HepG2 (cell line): ENCODE data around the gene NEDD4L. TPM values are rescaled to one million over a fixed set of nuclear protein-coding genes. Genes with fewer than 3 reads are reported as not detected.

Experiments
- CBFB ChIP-seq: sonication (generic); formaldehyde crosslinking; IDR thresholded peaks from 2 replicates; pipeline ENCODE4 v1.4.0; 2020; ENCODE audit warnings: missing genetic modification reagents
- CC2D1A ChIP-seq: sonication (generic); formaldehyde crosslinking; IDR thresholded peaks from 2 replicates; pipeline ENCODE4 v1.8.1; 2023; ENCODE audit warnings: mild to moderate bottlenecking, missing genetic modification reagents
- CREB1 ChIP-seq, 2 experiments: fragments of 450-650 bp in 1 of 2; IDR thresholded peaks; 2 replicates each; pipeline ENCODE4 v1.6.1; 2016 to 2017; ENCODE audit warnings: control low read depth in 1 of 2, mild to moderate bottlenecking in 1 of 2, missing compliant biosample characterization in 1 of 2, missing genetic modification characterization in 1 of 2
- ELF4 ChIP-seq: sonication (generic); formaldehyde crosslinking; IDR thresholded peaks from 2 replicates; pipeline ENCODE4 v1.5.0; 2020; ENCODE audit warnings: missing genetic modification reagents, mild to moderate bottlenecking, moderate library complexity, borderline replicate concordance
- HDAC2 ChIP-seq: sonication (generic); formaldehyde crosslinking; IDR thresholded peaks from 2 replicates; pipeline ENCODE4 v1.4.0; 2020; ENCODE audit warnings: missing genetic modification reagents
- HOXA3 ChIP-seq: sonication (generic); formaldehyde crosslinking; IDR thresholded peaks from 2 replicates; pipeline ENCODE4 v1.5.0; 2020; ENCODE audit warnings: missing genetic modification reagents
- HOXA5 ChIP-seq: sonication (generic); formaldehyde crosslinking; IDR thresholded peaks from 2 replicates; pipeline ENCODE4 v1.4.0; 2020; ENCODE audit warnings: missing genetic modification reagents
- ISL2 ChIP-seq: sonication (generic); formaldehyde crosslinking; IDR thresholded peaks from 2 replicates; pipeline ENCODE4 v1.5.0; 2020; ENCODE audit warnings: missing genetic modification reagents
- MIXL1 ChIP-seq: IDR thresholded peaks from 2 replicates; pipeline ENCODE4 v1.6.1; 2016
- NFE2 ChIP-seq: sonication (generic); formaldehyde crosslinking; IDR thresholded peaks from 2 replicates; pipeline ENCODE4 v1.4.0; 2020; ENCODE audit warnings: missing genetic modification reagents
- NPAS2 ChIP-seq: sonication (generic); formaldehyde crosslinking; IDR thresholded peaks from 2 replicates; pipeline ENCODE4 v1.8.0; 2022; ENCODE audit warnings: mild to moderate bottlenecking, missing genetic modification reagents, borderline replicate concordance
- PHF20 ChIP-seq: sonication (generic); formaldehyde crosslinking; IDR thresholded peaks from 2 replicates; pipeline ENCODE4 v1.5.0; 2020; ENCODE audit warnings: mild to moderate bottlenecking, missing genetic modification reagents
- POLR2G ChIP-seq: fragments of 200-400 bp; formaldehyde crosslinking; IDR thresholded peaks from 2 replicates; pipeline ENCODE4 v1.6.1; 2018; ENCODE audit warnings: mild to moderate bottlenecking, low read depth, low read length, moderate library complexity
- SSRP1 ChIP-seq: IDR thresholded peaks from 2 replicates; pipeline ENCODE4 v1.6.1; 2016; ENCODE audit warnings: control low read depth
- ZNF256 ChIP-seq: sonication (generic); formaldehyde crosslinking; conservative IDR thresholded peaks from 2 replicates; pipeline ENCODE4 v1.4.0; 2020; ENCODE audit warnings: missing genetic modification reagents
- ZNF543 ChIP-seq: sonication (generic); formaldehyde crosslinking; IDR thresholded peaks from 2 replicates; pipeline ENCODE4 v1.4.0; 2020; ENCODE audit warnings: mild to moderate bottlenecking, missing genetic modification reagents
- ZNF552 ChIP-seq: sonication (generic); formaldehyde crosslinking; IDR thresholded peaks from 2 replicates; pipeline ENCODE4 v1.9.0; 2022; ENCODE audit warnings: missing genetic modification reagents, mild to moderate bottlenecking, borderline replicate concordance
- ZNF7 ChIP-seq: IDR thresholded peaks from 2 replicates; pipeline ENCODE4 v1.6.1; 2016; ENCODE audit warnings: missing biosample characterization, missing genetic modification reagents
- polyA plus RNA-seq, 8 experiments: library from polyadenylated mRNA; depleted of rRNA in 3 of 8; stranded (reverse) in 7 of 8; unstranded in 1 of 8; fragments of >200 nt; fragmentation: Illumina TruSeq in 4 of 8; extraction: Trizol in 4 of 8; gene quantifications; 2 replicates each; pipeline versions ENCODE4 v1.2.1 to v1.2.3, GENCODE V29; 2011 to 2016; ENCODE audit warnings: low read depth in 4 of 8, missing spikeins in 1 of 8, mixed read lengths in 1 of 8; ENCODE audit not compliant: insufficient read depth in 1 of 8
- total RNA-seq, 5 experiments: library from RNA; depleted of rRNA; stranded (reverse); fragments of >200 nt; fragmentation: Illumina TruSeq; extraction: Trizol; gene quantifications; 2 replicates each; pipeline ENCODE4 v1.2.3, GENCODE V29; 2016; ENCODE audit warnings: low read depth in 1 of 5
- TF ChIP-seq, protein P1 (sequence below): sonication (generic); formaldehyde crosslinking; IDR thresholded peaks from 2 replicates; pipeline ENCODE4 v1.4.0; 2020; ENCODE audit warnings: mild to moderate bottlenecking, missing genetic modification reagents
- TF ChIP-seq, protein P2 (sequence below): sonication (generic); formaldehyde crosslinking; IDR thresholded peaks from 2 replicates; pipeline ENCODE4 v1.4.0; 2020; ENCODE audit warnings: missing genetic modification reagents
- TF ChIP-seq, protein P3 (sequence below): IDR thresholded peaks from 2 replicates; pipeline ENCODE4 v1.6.1; 2016; ENCODE audit warnings: missing compliant biosample characterization, missing genetic modification reagents, borderline replicate concordance

NEDD4L gene
- total and polyA plus RNA-seq, 2 of the 13 experiments (the other 11 are each of a cell fraction or from before 2014, with no cell fraction given): 168 to 390 TPM

DNA sequence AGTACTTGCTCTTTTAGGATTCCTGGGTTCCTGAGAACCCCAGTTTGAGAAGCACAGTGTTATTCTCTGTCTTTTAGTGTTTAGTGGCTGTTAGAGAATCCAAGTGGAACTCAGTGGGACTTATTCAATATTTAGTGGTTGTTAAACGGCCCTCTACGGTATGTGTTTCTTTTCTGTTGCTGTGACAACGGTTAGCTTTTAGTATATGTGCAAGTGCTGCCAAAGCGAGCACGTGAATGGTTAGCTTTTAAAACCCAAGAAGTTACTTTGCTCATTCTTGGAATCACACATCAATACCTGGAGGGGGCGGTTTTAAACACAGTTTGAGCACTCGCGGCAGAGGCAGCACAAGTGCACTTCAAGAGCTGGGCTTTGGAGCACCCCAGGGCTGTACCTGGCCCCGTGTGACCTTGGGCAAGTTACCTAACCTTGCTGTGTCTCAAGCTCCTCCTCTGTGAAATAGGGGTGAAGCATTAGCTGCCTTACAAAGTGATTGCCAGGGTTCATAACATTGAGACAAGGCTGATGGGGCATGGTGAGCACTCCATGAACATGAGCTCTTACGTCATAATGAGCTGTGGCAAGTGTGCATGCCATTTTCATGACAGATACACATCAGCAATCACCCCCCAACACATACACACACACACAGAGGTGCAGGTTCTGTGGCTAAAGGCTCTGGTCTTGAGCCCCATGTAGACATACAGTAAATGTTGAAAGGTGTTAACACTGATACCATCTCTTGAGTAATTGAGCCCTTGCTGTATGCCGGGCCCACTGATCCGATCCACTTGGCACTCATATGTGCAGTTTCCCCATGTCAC, 350.8 kb downstream of the NEDD4L start (continued):
- TF ChIP-seq, protein P1, sequence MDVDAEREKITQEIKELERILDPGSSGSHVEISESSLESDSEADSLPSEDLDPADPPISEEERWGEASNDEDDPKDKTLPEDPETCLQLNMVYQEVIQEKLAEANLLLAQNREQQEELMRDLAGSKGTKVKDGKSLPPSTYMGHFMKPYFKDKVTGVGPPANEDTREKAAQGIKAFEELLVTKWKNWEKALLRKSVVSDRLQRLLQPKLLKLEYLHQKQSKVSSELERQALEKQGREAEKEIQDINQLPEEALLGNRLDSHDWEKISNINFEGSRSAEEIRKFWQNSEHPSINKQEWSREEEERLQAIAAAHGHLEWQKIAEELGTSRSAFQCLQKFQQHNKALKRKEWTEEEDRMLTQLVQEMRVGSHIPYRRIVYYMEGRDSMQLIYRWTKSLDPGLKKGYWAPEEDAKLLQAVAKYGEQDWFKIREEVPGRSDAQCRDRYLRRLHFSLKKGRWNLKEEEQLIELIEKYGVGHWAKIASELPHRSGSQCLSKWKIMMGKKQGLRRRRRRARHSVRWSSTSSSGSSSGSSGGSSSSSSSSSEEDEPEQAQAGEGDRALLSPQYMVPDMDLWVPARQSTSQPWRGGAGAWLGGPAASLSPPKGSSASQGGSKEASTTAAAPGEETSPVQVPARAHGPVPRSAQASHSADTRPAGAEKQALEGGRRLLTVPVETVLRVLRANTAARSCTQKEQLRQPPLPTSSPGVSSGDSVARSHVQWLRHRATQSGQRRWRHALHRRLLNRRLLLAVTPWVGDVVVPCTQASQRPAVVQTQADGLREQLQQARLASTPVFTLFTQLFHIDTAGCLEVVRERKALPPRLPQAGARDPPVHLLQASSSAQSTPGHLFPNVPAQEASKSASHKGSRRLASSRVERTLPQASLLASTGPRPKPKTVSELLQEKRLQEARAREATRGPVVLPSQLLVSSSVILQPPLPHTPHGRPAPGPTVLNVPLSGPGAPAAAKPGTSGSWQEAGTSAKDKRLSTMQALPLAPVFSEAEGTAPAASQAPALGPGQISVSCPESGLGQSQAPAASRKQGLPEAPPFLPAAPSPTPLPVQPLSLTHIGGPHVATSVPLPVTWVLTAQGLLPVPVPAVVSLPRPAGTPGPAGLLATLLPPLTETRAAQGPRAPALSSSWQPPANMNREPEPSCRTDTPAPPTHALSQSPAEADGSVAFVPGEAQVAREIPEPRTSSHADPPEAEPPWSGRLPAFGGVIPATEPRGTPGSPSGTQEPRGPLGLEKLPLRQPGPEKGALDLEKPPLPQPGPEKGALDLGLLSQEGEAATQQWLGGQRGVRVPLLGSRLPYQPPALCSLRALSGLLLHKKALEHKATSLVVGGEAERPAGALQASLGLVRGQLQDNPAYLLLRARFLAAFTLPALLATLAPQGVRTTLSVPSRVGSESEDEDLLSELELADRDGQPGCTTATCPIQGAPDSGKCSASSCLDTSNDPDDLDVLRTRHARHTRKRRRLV: no peak
- TF ChIP-seq CREB1 (IDR thresholded peaks at IDR 0.05): 0 out of 2 replicates have a peak, but pooled peaks have one; percentile 8
- TF ChIP-seq CREB1 (CRISPR knock-in tag; IDR thresholded peaks at IDR 0.05): no peak
- peak; percentile 55 for TF ChIP-seq POLR2G
- no peak for TF ChIP-seq PHF20
- TF ChIP-seq, protein P2, sequence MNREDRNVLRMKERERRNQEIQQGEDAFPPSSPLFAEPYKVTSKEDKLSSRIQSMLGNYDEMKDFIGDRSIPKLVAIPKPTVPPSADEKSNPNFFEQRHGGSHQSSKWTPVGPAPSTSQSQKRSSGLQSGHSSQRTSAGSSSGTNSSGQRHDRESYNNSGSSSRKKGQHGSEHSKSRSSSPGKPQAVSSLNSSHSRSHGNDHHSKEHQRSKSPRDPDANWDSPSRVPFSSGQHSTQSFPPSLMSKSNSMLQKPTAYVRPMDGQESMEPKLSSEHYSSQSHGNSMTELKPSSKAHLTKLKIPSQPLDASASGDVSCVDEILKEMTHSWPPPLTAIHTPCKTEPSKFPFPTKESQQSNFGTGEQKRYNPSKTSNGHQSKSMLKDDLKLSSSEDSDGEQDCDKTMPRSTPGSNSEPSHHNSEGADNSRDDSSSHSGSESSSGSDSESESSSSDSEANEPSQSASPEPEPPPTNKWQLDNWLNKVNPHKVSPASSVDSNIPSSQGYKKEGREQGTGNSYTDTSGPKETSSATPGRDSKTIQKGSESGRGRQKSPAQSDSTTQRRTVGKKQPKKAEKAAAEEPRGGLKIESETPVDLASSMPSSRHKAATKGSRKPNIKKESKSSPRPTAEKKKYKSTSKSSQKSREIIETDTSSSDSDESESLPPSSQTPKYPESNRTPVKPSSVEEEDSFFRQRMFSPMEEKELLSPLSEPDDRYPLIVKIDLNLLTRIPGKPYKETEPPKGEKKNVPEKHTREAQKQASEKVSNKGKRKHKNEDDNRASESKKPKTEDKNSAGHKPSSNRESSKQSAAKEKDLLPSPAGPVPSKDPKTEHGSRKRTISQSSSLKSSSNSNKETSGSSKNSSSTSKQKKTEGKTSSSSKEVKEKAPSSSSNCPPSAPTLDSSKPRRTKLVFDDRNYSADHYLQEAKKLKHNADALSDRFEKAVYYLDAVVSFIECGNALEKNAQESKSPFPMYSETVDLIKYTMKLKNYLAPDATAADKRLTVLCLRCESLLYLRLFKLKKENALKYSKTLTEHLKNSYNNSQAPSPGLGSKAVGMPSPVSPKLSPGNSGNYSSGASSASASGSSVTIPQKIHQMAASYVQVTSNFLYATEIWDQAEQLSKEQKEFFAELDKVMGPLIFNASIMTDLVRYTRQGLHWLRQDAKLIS (CRISPR knock-in tag): 0 out of 2 replicates have a peak, but pooled peaks have one; percentile 41
- TF ChIP-seq ZNF552: no peak
- TF ChIP-seq, protein P3, sequence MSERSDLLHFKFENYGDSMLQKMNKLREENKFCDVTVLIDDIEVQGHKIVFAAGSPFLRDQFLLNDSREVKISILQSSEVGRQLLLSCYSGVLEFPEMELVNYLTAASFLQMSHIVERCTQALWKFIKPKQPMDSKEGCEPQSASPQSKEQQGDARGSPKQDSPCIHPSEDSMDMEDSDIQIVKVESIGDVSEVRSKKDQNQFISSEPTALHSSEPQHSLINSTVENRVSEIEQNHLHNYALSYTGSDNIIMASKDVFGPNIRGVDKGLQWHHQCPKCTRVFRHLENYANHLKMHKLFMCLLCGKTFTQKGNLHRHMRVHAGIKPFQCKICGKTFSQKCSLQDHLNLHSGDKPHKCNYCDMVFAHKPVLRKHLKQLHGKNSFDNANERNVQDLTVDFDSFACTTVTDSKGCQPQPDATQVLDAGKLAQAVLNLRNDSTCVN (CRISPR knock-in tag): no peak
- 0 out of 2 replicates have a peak, but pooled peaks have one; percentile 8 for TF ChIP-seq HDAC2 (CRISPR knock-in tag)
- no peak for TF ChIP-seq CBFB (CRISPR knock-in tag)
- TF ChIP-seq NPAS2: no peak
- 0 out of 2 replicates have a peak, but pooled peaks have one; percentile 35 for TF ChIP-seq CC2D1A (CRISPR knock-in tag)
- peak; percentile 57 for TF ChIP-seq ZNF7
- no peak for TF ChIP-seq MIXL1 (CRISPR knock-in tag)
- TF ChIP-seq NFE2 (CRISPR knock-in tag): no peak
- TF ChIP-seq ZNF256 (CRISPR knock-in tag): no peak
- TF ChIP-seq HOXA5: no peak
- TF ChIP-seq HOXA3 (CRISPR knock-in tag): no peak
- peak; percentile 18; the same call in 1 of the 2 replicates for TF ChIP-seq ISL2 (CRISPR knock-in tag)
- no peak for TF ChIP-seq ELF4
- TF ChIP-seq ZNF543: no peak
- peak; percentile 76; the same call in 1 of the 2 replicates for TF ChIP-seq SSRP1
